Karpas-422 (cell line): Measurements from ENCODE around the gene GLT8D1. TPM values are rescaled to one million over a fixed set of nuclear protein-coding genes. Genes with fewer than 3 reads are reported as not detected.
A peak's percentile ranks its signal among the peaks of the same experiment; 100 is the strongest.

ENCODE experiments used
- DNase-seq: peaks from one replicate; pipeline ENCODE4 v3.0.0-alpha.2; 2015
- H2AFZ ChIP-seq: fragments of 200-600 bp; sonication (generic); 2 replicates; pipeline ENCODE4 v1.6.1; 2014; ENCODE audit warnings: antibody characterized with exemption, low read length, mixed read lengths
- H3K27ac ChIP-seq: fragments of 200-600 bp; sonication (generic); 2 replicates; pipeline ENCODE4 v1.5.1; 2014; ENCODE audit warnings: mild to moderate bottlenecking, low read length, moderate library complexity
- H3K27me3 ChIP-seq: fragments of 200-600 bp; sonication (generic); 2 replicates; pipeline ENCODE4 v1.6.1; 2014; ENCODE audit warnings: low read length, mixed read lengths
- H3K36me3 ChIP-seq: fragments of 200-600 bp; sonication (generic); 2 replicates; pipeline ENCODE4 v1.6.1; 2014; ENCODE audit warnings: low read length, mixed read lengths; ENCODE audit not compliant: insufficient read depth
- H3K4me1 ChIP-seq: fragments of 200-600 bp; sonication (generic); 2 replicates; pipeline ENCODE4 v1.6.1; 2014; ENCODE audit warnings: mild to moderate bottlenecking, low read length, mixed read lengths
- H3K4me2 ChIP-seq: fragments of 200-600 bp; sonication (generic); 2 replicates; pipeline ENCODE4 v1.6.1; 2014; ENCODE audit warnings: low read length, low read depth, mild to moderate bottlenecking; ENCODE audit not compliant: poor library complexity, severe bottlenecking
- H3K4me3 ChIP-seq: fragments of 200-600 bp; sonication (generic); 2 replicates; pipeline ENCODE4 v1.5.1; 2014; ENCODE audit warnings: mild to moderate bottlenecking, antibody characterized with exemption, low read length, mixed read lengths
- H3K79me2 ChIP-seq: fragments of 200-600 bp; sonication (generic); 2 replicates; pipeline ENCODE4 v1.6.1; 2014; ENCODE audit warnings: mild to moderate bottlenecking, low read length, mixed read lengths
- H3K9ac ChIP-seq: fragments of 200-600 bp; sonication (generic); 2 replicates; pipeline ENCODE4 v1.6.0; 2014; ENCODE audit warnings: low read length
- H3K9me2 ChIP-seq: fragments of 200-600 bp; sonication (generic), shearing (Covaris generic); replicated peaks from 2 replicates; pipeline ENCODE4 v1.6.0; 2014; ENCODE audit warnings: mild to moderate bottlenecking, low read length, moderate library complexity; ENCODE audit not compliant: insufficient read depth
- H3K9me3 ChIP-seq: fragments of 300-700, 200-600 bp; sonication (generic); 2 replicates; pipeline ENCODE4 v1.6.1; 2014; ENCODE audit warnings: low read length, mixed read lengths
- H4K20me1 ChIP-seq: fragments of 200-600 bp; sonication (generic); 2 replicates; pipeline ENCODE4 v1.6.1; 2014; ENCODE audit warnings: mild to moderate bottlenecking, antibody characterized with exemption, low read length, low read depth; ENCODE audit not compliant: insufficient read depth
- total RNA-seq: library from RNA; depleted of rRNA; stranded (reverse); fragments of >200 nt; shearing (Covaris generic); gene quantifications from 2 replicates; pipeline ENCODE4 v1.2.3, GENCODE V29; 2014; ENCODE audit warnings: low replicate concordance

Gene GLT8D1
- total RNA-seq, 1 experiment from 2014 or later, result 34.7 TPM

- no peak for DNase-seq
- Histone ChIP-seq H3K36me3 (peaks cover 16% of the 10 kb centered on the region), H2AFZ (no peak overlapping the region), H3K9me2 (no peaks in the 10 kb centered on the region), H3K4me3 (no peak overlapping the region), H3K9ac (no peak overlapping the region), H3K27ac (no peak overlapping the region), H3K79me2 (no peaks in the 10 kb centered on the region), H3K27me3 (no peaks in the 10 kb centered on the region), H3K4me1 (no peaks in the 10 kb centered on the region), H4K20me1 (no peaks in the 10 kb centered on the region), H3K9me3 (peaks cover 3% of the 10 kb centered on the region), H3K4me2 (no peak overlapping the region)
Observed at GRCh38 chr3:52721002-52721729, 15.6 kb upstream of the GLT8D1 start.

- H3K79me2 ChIP-seq, result no peaks in the 10 kb centered on the region
- H2AFZ ChIP-seq, result no peak overlapping the region
- H3K4me2 ChIP-seq, result no peak overlapping the region
- peaks cover 16% of the 10 kb centered on the region for H3K36me3 ChIP-seq
- H3K9ac ChIP-seq, result no peak overlapping the region
- no peaks in the 10 kb centered on the region for H4K20me1 ChIP-seq
- peak; percentile 48 for DNase-seq
- no peaks in the 10 kb centered on the region for H3K9me2 ChIP-seq
- no peaks in the 10 kb centered on the region for H3K27me3 ChIP-seq
- H3K4me3 ChIP-seq, result no peak overlapping the region
- no peaks in the 10 kb centered on the region for H3K4me1 ChIP-seq
- peaks cover 3% of the 10 kb centered on the region for H3K9me3 ChIP-seq
- no peak overlapping the region for H3K27ac ChIP-seq
Observed at GRCh38 chr3:52719618-52720017, 14.0 kb upstream of the GLT8D1 start.

- Histone ChIP-seq H3K9me2 (no peaks in the 10 kb centered on the region), H3K27me3 (no peaks in the 10 kb centered on the region), H3K36me3 (peaks cover 11% of the 10 kb centered on the region), H3K4me3 (no peak overlapping the region), H2AFZ (no peak overlapping the region), H3K4me2 (no peak overlapping the region), H3K9ac (no peak overlapping the region), H3K27ac (no peak overlapping the region), H3K4me1 (peaks cover 1% of the 10 kb centered on the region), H3K9me3 (peaks cover 1% of the 10 kb centered on the region), H4K20me1 (no peaks in the 10 kb centered on the region), H3K79me2 (no peaks in the 10 kb centered on the region)
- no peak for DNase-seq
Observed at GRCh38 chr3:52715714-52716305, 10.2 kb upstream of the GLT8D1 start.

- Histone ChIP-seq H3K4me2 (no peak overlapping the region), H3K27ac (no peak overlapping the region), H3K4me1 (peaks cover 8% of the 10 kb centered on the region), H4K20me1 (no peaks in the 10 kb centered on the region), H3K9ac (no peak overlapping the region), H3K36me3 (peaks cover 6% of the 10 kb centered on the region), H3K79me2 (no peaks in the 10 kb centered on the region), H2AFZ (no peak overlapping the region), H3K9me2 (no peaks in the 10 kb centered on the region), H3K4me3 (no peak overlapping the region), H3K27me3 (no peaks in the 10 kb centered on the region), H3K9me3 (no peaks in the 10 kb centered on the region; the same call in 1 of the 2 replicates)
- DNase-seq, result no peak
Observed at GRCh38 chr3:52714335-52715302, 9.0 kb upstream of the GLT8D1 start.

- Histone ChIP-seq H3K9ac (no peak overlapping the region), H3K36me3 (peaks cover 15% of the 10 kb centered on the region), H3K4me3 (no peak overlapping the region), H3K27me3 (no peaks in the 10 kb centered on the region), H4K20me1 (no peaks in the 10 kb centered on the region), H3K9me3 (no peaks in the 10 kb centered on the region), H3K4me2 (no peak overlapping the region), H3K4me1 (peaks cover 15% of the 10 kb centered on the region), H3K9me2 (no peaks in the 10 kb centered on the region), H3K27ac (no peak overlapping the region), H3K79me2 (peaks cover 7% of the 10 kb centered on the region), H2AFZ (no peak overlapping the region)
- DNase-seq, result no peak
Observed at GRCh38 chr3:52712291-52713212, 7.0 kb upstream of the GLT8D1 start.

- H3K36me3 ChIP-seq, result peaks cover 15% of the 10 kb centered on the region
- H3K9me2 ChIP-seq, result no peaks in the 10 kb centered on the region
- DNase-seq, result no peak
- no peak overlapping the region for H3K4me3 ChIP-seq
- H4K20me1 ChIP-seq, result peaks cover 6% of the 10 kb centered on the region; the same call in 1 of the 2 replicates
- H3K9me3 ChIP-seq, result no peaks in the 10 kb centered on the region
- H3K4me2 ChIP-seq, result no peak overlapping the region
- H3K79me2 ChIP-seq, result peaks cover 23% of the 10 kb centered on the region
- no peak overlapping the region for H3K27ac ChIP-seq
- H3K9ac ChIP-seq, result no peak overlapping the region
- H3K4me1 ChIP-seq, result peaks cover 20% of the 10 kb centered on the region
- H2AFZ ChIP-seq, result no peak overlapping the region
- H3K27me3 ChIP-seq, result no peaks in the 10 kb centered on the region
Observed at GRCh38 chr3:52710512-52710911, 4.9 kb upstream of the GLT8D1 start.

- Histone ChIP-seq H3K36me3 (peaks cover 15% of the 10 kb centered on the region), H2AFZ (no peak overlapping the region), H3K79me2 (peaks cover 51% of the 10 kb centered on the region), H3K4me2 (peak overlapping the region; percentile 78), H3K4me1 (peaks cover 35% of the 10 kb centered on the region), H3K4me3 (peak overlapping the region; percentile 90), H3K27me3 (no peaks in the 10 kb centered on the region), H4K20me1 (peaks cover 6% of the 10 kb centered on the region; the same call in 1 of the 2 replicates), H3K27ac (peak overlapping the region; percentile 73), H3K9me2 (no peaks in the 10 kb centered on the region), H3K9ac (peak overlapping the region; percentile 96), H3K9me3 (no peaks in the 10 kb centered on the region)
- DNase-seq, result no peak
Observed at GRCh38 chr3:52707585-52707984, 2.0 kb upstream of the GLT8D1 start.
